Subcutaneous adipose tissue (tissue), 4 donors: Measurements from ENCODE around the gene SARM1. TPM values are rescaled to one million over a fixed set of nuclear protein-coding genes. Genes with fewer than 3 reads are reported as not detected.

Experiments
- CTCF ChIP-seq: fragments of 450-650 bp; IDR thresholded peaks from one replicate; pipeline ENCODE4 v1.5.1; 2016; ENCODE audit warnings: low read depth, mild to moderate bottlenecking, control low read depth, antibody characterized with exemption, moderate library complexity
- total RNA-seq, 4 donors: library from RNA; depleted of rRNA; stranded (reverse); fragments of >200 nt; gene quantifications; one replicate each; pipeline ENCODE4 v1.1.0, GENCODE V29; 2016

SARM1 gene
- total RNA-seq, 4 donors from 2014 or later, result 3.8 to 7.7 (median 5.9) TPM

- no peak for TF ChIP-seq CTCF
These were observed 43.2 kb upstream of the SARM1 start for GRCh38 chr17:28328325-28328724.

GRCh38 chr17:28330671-28331070 lies 40.8 kb upstream of the SARM1 start:
- TF ChIP-seq CTCF, result no peak

- TF ChIP-seq CTCF, result no peak
These were observed 39.5 kb upstream of the SARM1 start for GRCh38 chr17:28331891-28332420.

- TF ChIP-seq CTCF, result no peak
These were observed 38.3 kb upstream of the SARM1 start for GRCh38 chr17:28333083-28333746.

GRCh38 chr17:28334171-28334570 lies 37.3 kb upstream of the SARM1 start:
- TF ChIP-seq CTCF, result no peak

- TF ChIP-seq CTCF, result no peak
These were observed 36.8 kb upstream of the SARM1 start for GRCh38 chr17:28334666-28335200.

- no peak for TF ChIP-seq CTCF
These were observed 36.1 kb upstream of the SARM1 start, which contains the start of the genes IFT20 and TNFAIP1 for GRCh38 chr17:28335201-28335958. TSS of gene IFT20 (minus strand) at chr17:28335472. CDS start at chr17:28331985, 3,487 bp downstream. TSS of gene TNFAIP1 (plus strand) at chr17:28335761. CDS start at chr17:28339522, 3,761 bp downstream.
